WTC11 (cell line): Measurements from ENCODE around the gene HLCS. TPM values are rescaled to one million over a fixed set of nuclear protein-coding genes. Genes with fewer than 3 reads are reported as not detected.
"Not testable (repeated sequence)": the region's sequence is repeated elsewhere in the genome, so short reads cannot be mapped to it uniquely, and the experiment has no call there.

Source experiments
- ATAC-seq: fragments of 200-7000 bp; cut with Tn5 transposase; 2 replicates; pipeline ENCODE4 v1.10.0; 2021; ENCODE audit warnings: mild to moderate bottlenecking, moderate library complexity
- CTCF ChIA-PET: fragments of 300-600 bp; sonication (Branson Sonifier 250); formaldehyde crosslinking; loops from one replicate; lab custom pipeline; 2021; ENCODE audit warnings: antibody characterized with exemption; lab: Charles Lee
- POLR2A ChIA-PET: fragments of 350-600 bp; sonication (Branson Sonifier 250); formaldehyde crosslinking; loops from one replicate; lab custom pipeline; 2021; ENCODE audit warnings: antibody characterized with exemption; lab: Charles Lee
- DNase-seq: peaks from one replicate; pipeline ENCODE4 v3.0.0; 2021; ENCODE audit warnings: low spot score
- H3K27ac Mint-ChIP-seq: 2 replicates; pipeline ENCODE4 v1.8.0; 2021; ENCODE audit warnings: mixed read lengths
- H3K27me3 Mint-ChIP-seq: 2 replicates; pipeline ENCODE4 v1.8.0; 2021; ENCODE audit warnings: low read depth, mild to moderate bottlenecking, moderate library complexity, mixed read lengths
- H3K36me3 Mint-ChIP-seq: 2 replicates; pipeline ENCODE4 v1.8.0; 2021; ENCODE audit warnings: mixed read lengths
- H3K4me1 Mint-ChIP-seq: 2 replicates; pipeline ENCODE4 v1.8.0; 2022; ENCODE audit warnings: mixed read lengths
- H3K4me3 Mint-ChIP-seq: 2 replicates; pipeline ENCODE4 v1.8.0; 2021; ENCODE audit warnings: mild to moderate bottlenecking, moderate library complexity, mixed read lengths
- H3K9me3 Mint-ChIP-seq: 2 replicates; pipeline ENCODE4 v1.8.0; 2021; ENCODE audit warnings: mixed read lengths
- AFF4 ChIP-seq: sonication (generic); formaldehyde crosslinking; IDR thresholded peaks from 2 replicates; pipeline ENCODE4 v1.8.1; 2023; ENCODE audit warnings: mild to moderate bottlenecking, missing genetic modification reagents, borderline replicate concordance
- ATF6 ChIP-seq: sonication (generic); formaldehyde crosslinking; IDR thresholded peaks from 2 replicates; pipeline ENCODE4 v1.8.1; 2023; ENCODE audit warnings: mild to moderate bottlenecking, missing genetic modification reagents
- CBFB ChIP-seq: sonication (generic); formaldehyde crosslinking; IDR thresholded peaks from 2 replicates; pipeline ENCODE4 v1.8.1; 2022; ENCODE audit warnings: mild to moderate bottlenecking, low read depth, missing genetic modification reagents
- ELF4 ChIP-seq: sonication (generic); formaldehyde crosslinking; IDR thresholded peaks from 2 replicates; pipeline ENCODE4 v1.8.1; 2022; ENCODE audit warnings: low read depth, mild to moderate bottlenecking, moderate library complexity, missing genetic modification reagents
- KAT7 ChIP-seq: sonication (generic); formaldehyde crosslinking; IDR thresholded peaks from 2 replicates; pipeline ENCODE4 v1.8.1; 2023; ENCODE audit warnings: missing genetic modification reagents, mild to moderate bottlenecking, borderline replicate concordance
- PREB ChIP-seq: sonication (generic); formaldehyde crosslinking; IDR thresholded peaks from 2 replicates; pipeline ENCODE4 v1.8.1; 2022; ENCODE audit warnings: mild to moderate bottlenecking, missing genetic modification reagents, moderate library complexity, borderline replicate concordance
- SOX15 ChIP-seq: fragments of 250-450 bp; sonication (Bioruptor Pico); IDR thresholded peaks from 2 replicates; pipeline ENCODE4 v1.9.0; 2021; ENCODE audit warnings: mild to moderate bottlenecking
- TEAD1 ChIP-seq: sonication (generic); formaldehyde crosslinking; IDR thresholded peaks from 2 replicates; pipeline ENCODE4 v1.8.0; 2022; ENCODE audit warnings: mild to moderate bottlenecking, missing genetic modification reagents
- ZNF121 ChIP-seq: sonication (generic); formaldehyde crosslinking; IDR thresholded peaks from 2 replicates; pipeline ENCODE4 v1.8.0; 2023; ENCODE audit warnings: missing genetic modification reagents
- ZNF232 ChIP-seq: sonication (generic); formaldehyde crosslinking; IDR thresholded peaks from 2 replicates; pipeline ENCODE4 v1.8.0; 2022; ENCODE audit warnings: mild to moderate bottlenecking, missing genetic modification reagents
- ZNF263 ChIP-seq: sonication (generic); formaldehyde crosslinking; IDR thresholded peaks from 2 replicates; pipeline ENCODE4 v1.8.1; 2022; ENCODE audit warnings: low read depth, mild to moderate bottlenecking, moderate library complexity, missing genetic modification reagents
- ZNF416 ChIP-seq: fragments of 250-450 bp; sonication (Bioruptor Pico); IDR thresholded peaks from 2 replicates; pipeline ENCODE4 v1.9.0; 2021; ENCODE audit warnings: mild to moderate bottlenecking, inconsistent platforms
- total RNA-seq: library from RNA; stranded (reverse); gene quantifications from 3 replicates; pipeline ENCODE4 v1.2.3, GENCODE V29; 2021

Gene HLCS
- total RNA-seq, 1 experiment from 2014 or later = 9.3 TPM

- H3K27me3 Mint-ChIP-seq = peaks cover 27% of the 10 kb centered on the region
- no peak overlapping the region for H3K4me3 Mint-ChIP-seq
- DNase-seq = no peak
- ATAC-seq = no peak
- no peaks in the 10 kb centered on the region for H3K36me3 Mint-ChIP-seq
- peaks cover 3% of the 10 kb centered on the region; the same call in 1 of the 2 replicates for H3K9me3 Mint-ChIP-seq
- POLR2A ChIA-PET = no interaction called here
- TF ChIP-seq ATF6 (CRISPR knock-in tag) (no peak), SOX15 (no peak)
- H3K27ac Mint-ChIP-seq = no peak overlapping the region
- CTCF ChIA-PET = interaction anchor here (0.7 to 1.9 kb wide), 4 partner anchors 10 to 67 kb away, joined by 3 to 7 read pairs (median 6); no protein-coding TSS in a partner anchor
- peaks cover 13% of the 10 kb centered on the region for H3K4me1 Mint-ChIP-seq
Measured at GRCh38 chr21:36999131-36999898, 32.8 kb upstream of the HLCS start.

GRCh38 chr21:36995285-36995684 lies 28.8 kb upstream of the HLCS start:
- H3K9me3 Mint-ChIP-seq, H3K4me3 Mint-ChIP-seq, H3K27ac Mint-ChIP-seq, ATAC-seq, H3K36me3 Mint-ChIP-seq, POLR2A ChIA-PET, DNase-seq: not testable (repeated sequence)
- CTCF ChIA-PET = interaction anchor here (0.5 to 1.7 kb wide), 3 partner anchors 18 to 732 kb away, joined by 3 to 6 read pairs (median 5); no protein-coding TSS in a partner anchor
- Mint-ChIP-seq H3K4me1 (peaks cover 32% of the 10 kb centered on the region), H3K27me3 (peaks cover 28% of the 10 kb centered on the region)

- CTCF ChIA-PET = interaction anchor here (0.5 kb wide), 1 partner anchor 84 kb away, joined by 5 read pairs; no protein-coding TSS in a partner anchor
- H3K4me1 Mint-ChIP-seq = peaks cover 32% of the 10 kb centered on the region
- peak; percentile 71 for DNase-seq
- peaks cover 28% of the 10 kb centered on the region for H3K27me3 Mint-ChIP-seq
- H3K4me3 Mint-ChIP-seq = peak overlapping the region; percentile 49
- TF ChIP-seq KAT7 = no peak
- no peak for TF ChIP-seq AFF4 (CRISPR knock-in tag)
- peak; percentile 87 for TF ChIP-seq ZNF121 (CRISPR knock-in tag)
- no peak for TF ChIP-seq ZNF416 (CRISPR knock-in tag)
- no peak for TF ChIP-seq PREB (CRISPR knock-in tag)
- H3K27ac Mint-ChIP-seq = no peak overlapping the region
- POLR2A ChIA-PET = no interaction called here
- ATAC-seq = peak; percentile 9
- no peaks in the 10 kb centered on the region for H3K9me3 Mint-ChIP-seq
- H3K36me3 Mint-ChIP-seq = no peaks in the 10 kb centered on the region
Measured at GRCh38 chr21:36994501-36995158, 28.2 kb upstream of the HLCS start.

- H3K27ac Mint-ChIP-seq = no peak overlapping the region
- H3K4me1 Mint-ChIP-seq = peaks cover 32% of the 10 kb centered on the region
- no peaks in the 10 kb centered on the region for H3K36me3 Mint-ChIP-seq
- peaks cover 18% of the 10 kb centered on the region for H3K27me3 Mint-ChIP-seq
- POLR2A ChIA-PET = no interaction called here
- no peak for TF ChIP-seq CBFB (CRISPR knock-in tag)
- TF ChIP-seq ZNF263 = no peak
- no peak for TF ChIP-seq ZNF121 (CRISPR knock-in tag)
- TF ChIP-seq ELF4 (CRISPR knock-in tag) = no peak
- TF ChIP-seq TEAD1 (CRISPR knock-in tag) = no peak
- no peak for TF ChIP-seq ZNF232 (CRISPR knock-in tag)
- CTCF ChIA-PET = interaction anchor here (0.8 to 4.6 kb wide), 6 partner anchors 8 to 682 kb away, joined by 3 to 48 read pairs (median 4); partner anchors contain the start of genes HLCS and RIPPLY3
- no peaks in the 10 kb centered on the region for H3K9me3 Mint-ChIP-seq
- ATAC-seq = no peak
- peak; percentile 46 for DNase-seq
- H3K4me3 Mint-ChIP-seq = no peak overlapping the region
Measured at GRCh38 chr21:36992671-36993070, 26.2 kb upstream of the HLCS start.
